Right atrium auricular region (tissue), 2 donors: Measurements from ENCODE around the gene RRAS2. TPM values are rescaled to one million over a fixed set of nuclear protein-coding genes. Genes with fewer than 3 reads are reported as not detected.
A peak's percentile ranks its signal among the peaks of the same experiment; 100 is the strongest.

Source experiments
- DNase-seq: peaks from one replicate; pipeline ENCODE4 v3.0.0-alpha.2; 2019; ENCODE audit warnings: low spot score
- H3K27ac ChIP-seq, 2 donors: fragments of 200-600 bp; sonication (generic); 1 replicate in 1 of 2; 2 replicates in 1 of 2; pipeline ENCODE4 v1.5.1; 2016 to 2019
- H3K27me3 ChIP-seq, 2 donors: fragments of 200-600 bp; sonication (generic); one replicate each; pipeline versions ENCODE4 v1.5.1 to v1.6.0; 2017 to 2019
- H3K36me3 ChIP-seq: fragments of 200-600 bp; sonication (generic); one replicate; pipeline ENCODE4 v1.5.1; 2016
- H3K4me1 ChIP-seq, 2 donors: fragments of 200-600 bp; sonication (generic); one replicate each; pipeline versions ENCODE4 v1.5.1 to v1.6.0; 2017 to 2019
- H3K4me3 ChIP-seq, 2 donors: fragments of 200-600 bp; sonication (generic); 1 replicate in 1 of 2; 2 replicates in 1 of 2; pipeline ENCODE4 v1.5.1; 2017 to 2019; ENCODE audit warnings: mild to moderate bottlenecking in 1 of 2, moderate library complexity in 1 of 2
- H3K9me3 ChIP-seq, 2 donors: fragments of 200-600 bp; sonication (generic); one replicate each; pipeline ENCODE4 v1.5.1; 2019
- total RNA-seq, 2 donors: library from RNA; depleted of rRNA; stranded (reverse); fragments of >200 nt; gene quantifications; one replicate each; pipeline ENCODE4 v1.1.0, GENCODE V29; 2016
- TF ChIP-seq, protein P1 (sequence below), 2 donors: fragments of 200-600 bp; sonication (generic); IDR thresholded peaks; one replicate each; pipeline ENCODE4 v1.5.1; 2019; ENCODE audit warnings: antibody characterized with exemption in 2 of 2

Gene RRAS2
- total RNA-seq, 2 donors from 2014 or later: 39.3 to 65.2 TPM

DNA sequence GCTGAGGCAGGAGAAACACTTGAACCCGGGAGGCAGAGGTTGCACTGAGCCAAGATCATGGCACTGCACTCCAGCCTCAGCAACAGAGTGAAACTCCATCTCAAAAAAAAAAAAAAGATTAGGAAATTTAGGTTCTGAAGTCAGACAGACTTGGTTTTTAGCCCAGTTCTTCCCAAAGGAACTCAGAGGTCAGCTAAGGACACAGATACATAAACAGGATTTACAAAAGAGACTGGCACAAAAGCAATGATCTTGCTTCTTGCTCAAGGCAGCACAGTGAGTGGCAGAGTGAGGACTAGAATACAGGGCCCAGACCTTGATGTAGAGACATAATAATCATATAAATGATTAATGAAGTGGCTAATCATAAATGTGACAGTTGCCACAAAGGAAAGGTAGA, 25.4 kb upstream of the RRAS2 start:
- H3K4me3 ChIP-seq: no peak overlapping the region
- no peak for DNase-seq
- no peaks in the 10 kb centered on the region for H3K36me3 ChIP-seq
- no peaks in the 10 kb centered on the region for H3K9me3 ChIP-seq
- TF ChIP-seq, protein P1, sequence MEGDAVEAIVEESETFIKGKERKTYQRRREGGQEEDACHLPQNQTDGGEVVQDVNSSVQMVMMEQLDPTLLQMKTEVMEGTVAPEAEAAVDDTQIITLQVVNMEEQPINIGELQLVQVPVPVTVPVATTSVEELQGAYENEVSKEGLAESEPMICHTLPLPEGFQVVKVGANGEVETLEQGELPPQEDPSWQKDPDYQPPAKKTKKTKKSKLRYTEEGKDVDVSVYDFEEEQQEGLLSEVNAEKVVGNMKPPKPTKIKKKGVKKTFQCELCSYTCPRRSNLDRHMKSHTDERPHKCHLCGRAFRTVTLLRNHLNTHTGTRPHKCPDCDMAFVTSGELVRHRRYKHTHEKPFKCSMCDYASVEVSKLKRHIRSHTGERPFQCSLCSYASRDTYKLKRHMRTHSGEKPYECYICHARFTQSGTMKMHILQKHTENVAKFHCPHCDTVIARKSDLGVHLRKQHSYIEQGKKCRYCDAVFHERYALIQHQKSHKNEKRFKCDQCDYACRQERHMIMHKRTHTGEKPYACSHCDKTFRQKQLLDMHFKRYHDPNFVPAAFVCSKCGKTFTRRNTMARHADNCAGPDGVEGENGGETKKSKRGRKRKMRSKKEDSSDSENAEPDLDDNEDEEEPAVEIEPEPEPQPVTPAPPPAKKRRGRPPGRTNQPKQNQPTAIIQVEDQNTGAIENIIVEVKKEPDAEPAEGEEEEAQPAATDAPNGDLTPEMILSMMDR (IDR thresholded peaks at IDR 0.05): no peak
- H3K27me3 ChIP-seq: no peaks in the 10 kb centered on the region
- H3K4me1 ChIP-seq: peaks cover 0 to 22% of the 10 kb centered on the region in 2 donors
- no peak overlapping the region for H3K27ac ChIP-seq

DNA sequence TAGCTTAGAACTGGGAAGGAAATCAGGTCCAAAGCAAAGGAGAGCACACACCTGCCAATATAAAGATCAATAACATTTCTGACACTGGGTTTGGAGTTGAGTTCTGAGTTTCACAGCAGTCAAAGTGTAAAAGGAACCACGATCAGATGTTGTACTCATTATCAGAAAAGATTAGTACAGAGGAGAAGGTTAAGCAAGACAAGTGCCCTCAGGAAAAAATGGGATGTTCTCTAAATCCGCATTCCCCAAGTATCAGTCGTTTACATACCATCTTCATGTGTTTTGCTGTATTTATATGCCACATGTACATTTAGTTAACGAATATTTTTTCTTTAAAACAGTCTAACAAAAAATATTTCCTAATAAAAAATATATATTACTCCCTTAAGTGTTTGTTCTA, 23.0 kb upstream of the RRAS2 start:
- Histone ChIP-seq H3K27me3 (no peaks in the 10 kb centered on the region), H3K36me3 (no peaks in the 10 kb centered on the region), H3K4me1 (peaks cover 0 to 17% of the 10 kb centered on the region in 2 donors), H3K9me3 (no peaks in the 10 kb centered on the region), H3K4me3 (no peak overlapping the region), H3K27ac (no peak overlapping the region)
- TF ChIP-seq, protein P1 (IDR thresholded peaks at IDR 0.05): no peak
- DNase-seq: no peak

DNA sequence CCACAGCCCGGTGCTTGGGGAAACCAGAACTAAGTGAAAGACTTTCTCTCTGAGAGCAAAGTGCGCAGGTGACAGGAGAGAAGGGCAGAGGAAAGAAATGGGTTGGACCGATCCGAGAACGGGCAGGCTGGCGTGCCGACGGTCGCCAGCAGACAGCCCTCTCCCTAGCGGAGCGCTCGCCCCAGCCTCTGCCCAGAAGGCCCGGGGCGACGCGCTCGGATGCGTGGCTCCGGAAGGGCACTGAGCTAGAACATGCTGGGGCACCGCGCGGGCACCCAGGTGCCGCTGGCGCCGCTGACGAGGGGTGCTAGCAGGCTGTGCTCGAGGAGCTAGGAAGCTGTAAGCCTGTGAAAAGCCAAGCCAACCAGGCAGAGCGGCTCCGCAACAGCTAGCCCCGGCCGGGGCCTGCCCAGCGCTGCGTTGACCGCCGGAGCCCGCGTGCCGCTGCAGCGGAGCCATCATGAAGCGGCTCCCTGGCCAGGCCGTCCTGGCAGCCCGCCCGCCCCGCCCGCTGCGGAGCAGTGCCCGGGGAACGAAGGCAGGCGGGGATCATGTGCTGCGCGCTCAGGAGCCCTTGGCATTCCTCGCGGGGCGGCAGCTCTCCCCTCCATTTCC, 22.1 kb upstream of the RRAS2 start:
- Histone ChIP-seq H3K27me3 (no peaks in the 10 kb centered on the region), H3K27ac (peak overlapping the region; percentile 84 to 88), H3K4me3 (peak overlapping the region; percentile 40 to 54), H3K36me3 (no peaks in the 10 kb centered on the region), H3K9me3 (no peaks in the 10 kb centered on the region), H3K4me1 (peaks cover 0 to 12% of the 10 kb centered on the region in 2 donors)
- peak; percentile 76 for DNase-seq
- TF ChIP-seq, protein P1 (IDR thresholded peaks at IDR 0.05): no peak

DNA sequence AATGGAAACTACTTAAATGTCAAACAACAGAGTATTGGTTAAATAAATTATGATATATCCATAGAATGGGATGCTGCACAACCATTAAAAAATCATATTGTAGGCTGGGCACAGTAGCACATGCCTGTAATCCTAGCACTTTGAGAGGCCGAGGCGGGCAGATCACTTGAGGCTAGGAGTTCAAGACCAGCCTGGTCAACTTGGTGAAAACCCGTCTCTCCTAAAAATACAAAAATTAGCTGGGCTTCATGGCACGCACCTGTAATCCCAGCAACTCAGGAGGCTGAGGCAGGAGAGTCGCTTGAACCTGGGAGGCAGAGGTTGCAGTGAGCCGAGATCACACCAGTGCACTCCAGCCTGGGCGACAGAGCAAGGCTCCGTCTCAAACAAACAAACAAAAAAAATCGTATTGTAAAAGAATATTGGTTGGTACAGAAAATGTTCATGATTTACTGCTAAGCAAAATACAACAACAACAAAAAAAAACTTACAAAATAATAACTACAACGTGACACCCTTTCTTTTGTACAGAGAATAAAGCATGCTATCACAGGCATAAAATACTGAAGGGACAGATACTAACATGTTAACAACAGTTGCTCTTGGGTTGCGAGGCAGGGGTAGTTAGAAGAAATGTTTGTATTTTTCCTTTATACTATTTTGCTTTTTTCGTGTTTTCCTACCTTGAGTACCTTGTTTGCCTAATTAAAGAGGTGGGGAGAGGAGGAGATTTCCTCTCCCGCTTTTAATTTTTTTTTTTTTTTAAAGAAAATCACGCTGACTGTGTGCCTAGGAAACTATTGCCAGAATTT, 21.3 kb upstream of the RRAS2 start:
- peak overlapping the region; percentile 84 to 88 for H3K27ac ChIP-seq
- H3K9me3 ChIP-seq: no peaks in the 10 kb centered on the region
- peak overlapping the region; percentile 40 to 54 for H3K4me3 ChIP-seq
- no peaks in the 10 kb centered on the region for H3K27me3 ChIP-seq
- H3K36me3 ChIP-seq: no peaks in the 10 kb centered on the region
- DNase-seq: no peak
- peaks cover 0 to 15% of the 10 kb centered on the region in 2 donors for H3K4me1 ChIP-seq
- TF ChIP-seq, protein P1 (IDR thresholded peaks at IDR 0.05): no peak

DNA sequence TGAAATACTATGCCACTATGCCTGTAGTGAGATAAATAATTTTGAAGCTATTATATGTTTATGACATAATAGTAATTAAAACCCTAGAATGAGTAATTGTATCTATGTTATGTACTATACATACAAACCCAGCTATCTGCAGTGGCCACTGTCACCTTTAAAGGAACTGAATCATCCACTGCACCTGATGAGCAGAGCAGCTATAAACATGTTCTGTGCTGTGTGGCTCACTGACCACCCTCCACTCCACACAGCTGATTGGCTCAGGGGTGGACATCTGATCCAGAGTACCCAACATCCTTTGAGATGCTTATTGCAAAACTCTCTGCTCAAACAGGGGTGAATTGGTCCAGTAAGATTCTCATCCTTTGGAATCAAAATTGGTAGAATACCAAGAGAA, 19.2 kb upstream of the RRAS2 start:
- DNase-seq: no peak
- TF ChIP-seq, protein P1 (IDR thresholded peaks at IDR 0.05): no peak
- no peak overlapping the region for H3K27ac ChIP-seq
- H3K27me3 ChIP-seq: no peaks in the 10 kb centered on the region
- no peaks in the 10 kb centered on the region for H3K9me3 ChIP-seq
- H3K36me3 ChIP-seq: no peaks in the 10 kb centered on the region
- H3K4me3 ChIP-seq: no peak overlapping the region
- peaks cover 0 to 31% of the 10 kb centered on the region in 2 donors for H3K4me1 ChIP-seq
